Heart left ventricle (tissue), 16 donors: Measurements from ENCODE around the gene CFAP46. TPM values are rescaled to one million over a fixed set of nuclear protein-coding genes. Genes with fewer than 3 reads are reported as not detected.

Experiments
- ATAC-seq, 4 donors: fragments of 200-7000 bp; cut with Tn5 transposase; one replicate each; pipeline ENCODE4 v1.9.1; 2020 to 2022; ENCODE audit warnings: moderate library complexity in 4 of 4, mild to moderate bottlenecking in 3 of 4, moderate number of reproducible peaks in 1 of 4
- DNase-seq, 5 donors: peaks; one replicate each; pipeline ENCODE4 v3.0.0-alpha.2; 2020
- H3K27ac ChIP-seq, 12 donors: fragments of 200-600 bp; sonication (generic) in 4 of 12; one replicate each; pipeline versions ENCODE4 v1.5.0 to v1.8.0; 2016 to 2022; ENCODE audit warnings: mild to moderate bottlenecking in 2 of 12
- H3K27me3 ChIP-seq, 9 donors: fragments of 200-600 bp; sonication (generic) in 2 of 9; one replicate each; pipeline versions ENCODE4 v1.5.1 to v1.8.0; 2016 to 2022; ENCODE audit warnings: mild to moderate bottlenecking in 3 of 9
- H3K36me3 ChIP-seq, 9 donors: fragments of 200-600 bp; sonication (generic) in 2 of 9; one replicate each; pipeline versions ENCODE4 v1.5.0 to v1.8.0; 2018 to 2022; ENCODE audit warnings: mild to moderate bottlenecking in 2 of 9
- H3K4me1 ChIP-seq, 12 donors: fragments of 200-600 bp; sonication (generic) in 4 of 12; one replicate each; pipeline versions ENCODE4 v1.5.0 to v1.8.0; 2016 to 2022; ENCODE audit warnings: mild to moderate bottlenecking in 3 of 12
- H3K4me3 ChIP-seq, 12 donors: fragments of 200-600 bp; sonication (generic) in 4 of 12; one replicate each; pipeline versions ENCODE4 v1.5.0 to v1.8.0; 2017 to 2022; ENCODE audit warnings: mild to moderate bottlenecking in 9 of 12, moderate library complexity in 4 of 12
- H3K9me3 ChIP-seq, 12 donors: fragments of 200-600 bp; sonication (generic) in 4 of 12; one replicate each; pipeline versions ENCODE4 v1.5.0 to v1.8.0; 2016 to 2022; ENCODE audit warnings: mild to moderate bottlenecking in 1 of 12
- CTCF ChIP-seq, 12 donors: fragments of 200-600 bp; sonication (generic) in 4 of 12; IDR thresholded peaks; one replicate each; pipeline versions ENCODE4 v1.5.0 to v1.8.0; 2018 to 2022; ENCODE audit warnings: antibody characterized with exemption in 12 of 12, mild to moderate bottlenecking in 5 of 12
- POLR2A ChIP-seq, 2 donors: fragments of 450-650 bp; IDR thresholded peaks; one replicate each; pipeline ENCODE4 v1.6.1; 2017; ENCODE audit warnings: antibody characterized with exemption in 2 of 2, mild to moderate bottlenecking in 2 of 2, moderate library complexity in 2 of 2
- WGBS, 4 donors: extraction: QIAGEN DNeasy Blood & Tissue Kit in 2 of 4; methylation state at CpG; one replicate each; pipeline versions ENCODE4 v1.1.5 to v1.1.7; 2013 to 2018; 5-methylcytosine and 5-hydroxymethylcytosine counted together
- intact Hi-C, 10 donors: fragments of 100-400 bp; cut with DNase I; formaldehyde crosslinking; loops; one replicate each; pipeline versions ENCODE4 v1.11.1 to v1.14.2; 2022
- polyA plus RNA-seq, 2 donors: library from polyadenylated mRNA; stranded (reverse); fragments of 200-250 nt; gene quantifications; one replicate each; pipeline ENCODE4 v1.2.3, GENCODE V29; 2013
- total RNA-seq, 9 donors: library from RNA; depleted of rRNA in 2 of 9; stranded (reverse); fragments of >200 nt in 2 of 9; fragmentation: NEBNext Ultra II Directional in 3 of 9; extraction: Animal tissue kit (Norgen Biotek cat#: 25700) in 3 of 9; gene quantifications; one replicate each; pipeline versions ENCODE4 v1.1.0 to v1.2.4, GENCODE V29; 2016 to 2023
- donor health status: ischemic (EF 13 %, LVEDD 7.1; RV severe dilation, severe dysfunction).
- donor health status: healthy with polysubstance abuse.
- donor health status: DM: no; HTN: yes; CAD: no.
- donor health status: DM: no; HTN: no; CAD: no.
- donor health status: ischemic (EF 25% LVEDD 6.9; RV normal size, moderate dysfunction).
- donor health status: ischemic (EF 25% LVEDD 5.7; RV mildly dilated, moderate dysfunction).
- donor health status: healthy.
- donor health status: DM: yes; HTN: yes; CAD: no.
- donor health status: ischemic (EF 35%, LVEDD 5.7; RV mildly dilated, moderate dysfunction).
- donor health status: nonischemic (EF 11% LVEDD 7.7; RV severe dilation, severe dysfunction).
- donor health status: DM: yes; HTN: yes; CAD: no.
- donor health status: PGD.
- donor health status: ischemic (EF 29% LVEDD 5.4; RV normal size, mild dysfunction).
- donor health status: nonischemic (EF 23%, LVEDD 6.1; RV moderate dilation, normal function).

CFAP46 gene
- total and polyA plus RNA-seq, 11 donors, result 0.61 to 1.8 (median 0.95) TPM

DNA sequence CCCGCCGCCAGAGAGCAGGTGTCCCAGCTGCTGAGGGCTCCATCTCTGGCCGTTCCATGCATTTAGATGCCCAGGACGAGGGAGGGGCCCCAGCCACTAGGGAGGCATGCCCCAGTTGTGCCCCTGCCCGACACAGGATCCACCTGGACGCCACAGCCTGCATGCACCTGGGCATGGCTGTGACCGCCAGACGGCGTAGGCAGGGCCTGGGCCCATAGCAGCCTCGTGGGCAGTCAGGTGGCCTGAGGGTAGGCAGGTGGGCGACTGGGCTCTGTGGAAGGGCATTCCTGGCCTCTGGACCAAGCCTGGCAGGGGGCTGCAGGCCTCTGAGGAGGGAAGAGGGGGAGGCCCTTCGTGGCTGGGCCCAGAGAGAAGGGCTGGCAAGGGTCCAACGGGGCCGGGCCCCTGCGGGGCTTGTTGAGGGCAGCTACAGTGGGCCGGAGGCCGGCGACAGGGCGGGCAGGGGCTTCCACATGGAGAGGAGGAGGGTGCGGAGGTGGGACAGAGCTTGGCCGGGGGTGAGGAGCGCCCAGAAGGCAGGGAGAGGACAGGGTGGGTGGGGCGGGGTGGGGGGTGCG lies 80.4 kb downstream of the CFAP46 start:
- ATAC-seq (no peak), DNase-seq (peak in 2 of 5 donors; percentile 10 to 19)
- H3K4me1 ChIP-seq, result no peaks in the 10 kb centered on the region
- H3K27me3 ChIP-seq, result peaks cover 0 to 38% (median 6%) of the 10 kb centered on the region in 9 donors
- no peak overlapping the region for H3K27ac ChIP-seq
- WGBS, 4 donors, result 64 to 73% (median 68%) methylated on average over 12 to 24 of the region's 24 CpGs
- intact Hi-C loops, result no loop called here
- no peak overlapping the region for H3K4me3 ChIP-seq
- peaks cover 0 to 4% (median 0%) of the 10 kb centered on the region in 12 donors for H3K9me3 ChIP-seq
- TF ChIP-seq POLR2A (IDR thresholded peaks at IDR 0.05) (no peak), CTCF (IDR thresholded peaks at IDR 0.05) (no peak)
- H3K36me3 ChIP-seq, result no peaks in the 10 kb centered on the region

DNA sequence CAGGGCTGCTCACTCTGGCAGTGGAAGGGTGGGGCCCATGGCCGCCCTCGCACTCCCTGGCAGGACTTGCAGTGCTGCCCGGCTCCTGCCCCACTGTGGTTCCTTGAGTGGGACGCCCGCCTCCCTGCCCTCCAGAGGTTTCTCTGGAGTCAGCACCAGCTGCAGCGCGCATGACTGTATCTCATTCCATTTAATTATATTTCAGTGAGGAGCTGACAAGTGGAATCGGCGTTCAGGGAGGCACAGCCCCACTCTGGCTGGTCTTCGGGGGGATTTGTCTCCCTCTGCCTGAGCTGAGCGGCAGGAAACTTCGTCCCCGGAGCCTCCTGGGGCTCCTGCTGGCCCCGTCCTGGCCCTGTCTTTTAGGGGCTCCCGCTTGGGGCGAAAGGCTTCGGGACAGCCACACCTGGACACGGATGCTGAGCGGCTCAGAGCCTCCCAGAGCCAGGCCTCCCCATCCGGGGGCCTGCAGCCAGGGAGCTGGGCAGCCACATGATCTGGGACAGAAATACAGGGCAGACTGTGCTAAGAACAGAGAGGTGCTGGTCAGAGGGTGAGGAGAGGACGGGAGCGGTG lies 81.2 kb downstream of the CFAP46 start:
- Histone ChIP-seq H3K4me1 (no peaks in the 10 kb centered on the region), H3K4me3 (no peak overlapping the region), H3K9me3 (peaks cover 0 to 9% (median 0%) of the 10 kb centered on the region in 12 donors), H3K27ac (no peak overlapping the region), H3K36me3 (no peaks in the 10 kb centered on the region), H3K27me3 (peaks cover 0 to 40% (median 6%) of the 10 kb centered on the region in 9 donors)
- intact Hi-C loops, result no loop called here
- ATAC-seq, result no peak
- peak in 2 of 5 donors; percentile 10 to 11 for DNase-seq
- 82 to 93% (median 86%) methylated on average over 16 to 22 of the region's 22 CpGs for WGBS, 4 donors
- TF ChIP-seq CTCF (IDR thresholded peaks at IDR 0.05), result no peak
- no peak for TF ChIP-seq POLR2A (IDR thresholded peaks at IDR 0.05)

DNA sequence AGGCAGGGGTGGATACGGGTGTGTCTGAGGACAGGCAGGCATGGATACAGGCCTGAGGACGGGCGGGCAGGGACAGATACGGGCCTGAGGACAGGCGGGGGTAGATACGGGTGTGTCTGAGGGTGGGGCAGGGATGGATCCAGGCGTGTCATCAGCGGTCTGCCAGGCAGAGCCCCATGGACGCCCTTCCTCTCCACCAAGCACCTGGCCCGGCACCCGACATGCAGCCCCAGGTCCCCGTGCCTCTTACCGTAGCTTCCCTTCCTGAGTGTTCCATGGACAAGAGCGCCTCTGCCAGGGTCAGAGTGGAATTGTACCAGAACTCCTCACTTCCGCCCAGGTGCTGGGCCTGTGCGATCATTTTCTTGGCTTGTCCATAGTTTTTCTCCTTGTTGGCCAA lies 81.8 kb downstream of the CFAP46 start:
- intact Hi-C loops, result no loop called here
- ATAC-seq, result no peak
- Histone ChIP-seq H3K36me3 (no peaks in the 10 kb centered on the region), H3K27me3 (peaks cover 0 to 40% (median 6%) of the 10 kb centered on the region in 9 donors), H3K4me3 (no peak overlapping the region), H3K9me3 (peaks cover 0 to 15% (median 2%) of the 10 kb centered on the region in 12 donors), H3K4me1 (no peaks in the 10 kb centered on the region), H3K27ac (no peak overlapping the region)
- DNase-seq, result peak in 2 of 5 donors; percentile 4 to 12
- TF ChIP-seq CTCF (IDR thresholded peaks at IDR 0.05), result no peak
- no peak for TF ChIP-seq POLR2A (IDR thresholded peaks at IDR 0.05)
- 88 to 94% (median 92%) methylated on average over 16 of the region's 16 CpGs for WGBS, 4 donors

GRCh38 chr10:132859084-132859855 lies 83.1 kb downstream of the CFAP46 start:
- no peaks in the 10 kb centered on the region for H3K36me3 ChIP-seq
- H3K27me3 ChIP-seq, result peaks cover 0 to 40% (median 6%) of the 10 kb centered on the region in 9 donors
- intact Hi-C loops, result no loop called here
- DNase-seq (peak in 2 of 5 donors; percentile 8 to 10), ATAC-seq (no peak)
- no peak overlapping the region for H3K27ac ChIP-seq
- H3K4me1 ChIP-seq, result no peaks in the 10 kb centered on the region
- 91 to 93% (median 91%) methylated on average over 28 to 32 of the region's 32 CpGs for WGBS, 4 donors
- TF ChIP-seq CTCF (IDR thresholded peaks at IDR 0.05) (no peak), POLR2A (IDR thresholded peaks at IDR 0.05) (no peak)
- no peak overlapping the region for H3K4me3 ChIP-seq
- peaks cover 0 to 15% (median 2%) of the 10 kb centered on the region in 12 donors for H3K9me3 ChIP-seq
